IMR-90 (cell line): ENCODE results near the gene TM4SF20. TPM values are rescaled to one million over a fixed set of nuclear protein-coding genes. Genes with fewer than 3 reads are reported as not detected.

Experiments used
- ATAC-seq: fragments of 200-7000 bp; cut with Tn5 transposase; 2 replicates; pipeline ENCODE4 v1.9.1; 2020; ENCODE audit warnings: low read depth, mild to moderate bottlenecking, moderate library complexity
- BruUV-seq: library from RNA; stranded (reverse); fragments of 400-500 nt; replicated peaks from 2 replicates; lab custom pipeline; 2021; lab: Mats Ljungman, UMichigan
- CTCF ChIA-PET: fragments of 300-600 bp; formaldehyde crosslinking; extraction: SDS; loops from one replicate; lab custom pipeline; 2021; ENCODE audit warnings: antibody characterized with exemption; lab: Yijun Ruan, JAX
- POLR2A ChIA-PET: fragments of 300-600 bp; sonication (Branson Sonifier 250); formaldehyde crosslinking; loops from one replicate; lab custom pipeline; 2022; ENCODE audit warnings: antibody characterized with exemption; ENCODE audit not compliant: unreplicated experiment; lab: Charles Lee
- DNase-seq: peaks from one replicate; pipeline ENCODE4 v3.0.0; 2013
- H2AFZ ChIP-seq: replicated peaks from 2 replicates; pipeline ENCODE3; 2013; ENCODE audit warnings: low read length, mild to moderate bottlenecking; ENCODE audit not compliant: poor library complexity
- H2AK5ac ChIP-seq: 2 replicates; pipeline ENCODE4 v1.6.1; 2013; ENCODE audit warnings: low read depth, low read length, inconsistent platforms
- H2AK9ac ChIP-seq: replicated peaks from 2 replicates; pipeline ENCODE3; 2013; ENCODE audit warnings: mild to moderate bottlenecking, low read depth, low read length, moderate library complexity; ENCODE audit not compliant: poor library complexity
- H2BK120ac ChIP-seq: 2 replicates; pipeline ENCODE4 v1.6.1; 2013; ENCODE audit warnings: low read depth, low read length, inconsistent platforms
- H2BK15ac ChIP-seq: 3 replicates; pipeline ENCODE4 v1.6.1; 2013; ENCODE audit warnings: low read depth, low read length, inconsistent platforms
- H2BK20ac ChIP-seq: 2 replicates; pipeline ENCODE4 v1.6.1; 2013; ENCODE audit warnings: low read depth, mild to moderate bottlenecking, inconsistent platforms, low read length, moderate library complexity
- H2BK5ac ChIP-seq: 2 replicates; pipeline ENCODE4 v1.6.1; 2013; ENCODE audit warnings: mild to moderate bottlenecking, low read depth, low read length, inconsistent platforms; ENCODE audit not compliant: poor library complexity, severe bottlenecking
- H3K14ac ChIP-seq: replicated peaks from 2 replicates; pipeline ENCODE4 v1.6.1; 2013; ENCODE audit warnings: low read depth, low read length, inconsistent platforms
- H3K18ac ChIP-seq: 2 replicates; pipeline ENCODE4 v1.6.1; 2013; ENCODE audit warnings: low read depth, low read length, control low read depth
- H3K23ac ChIP-seq: 2 replicates; pipeline ENCODE4 v1.6.1; 2013; ENCODE audit warnings: low read depth, low read length, inconsistent platforms
- H3K27ac ChIP-seq: 2 replicates; pipeline ENCODE4 v1.5.1; 2013; ENCODE audit warnings: mild to moderate bottlenecking, control low read depth, low read length; ENCODE audit not compliant: insufficient read depth
- H3K27me3 ChIP-seq: 2 replicates; pipeline ENCODE4 v1.6.1; 2013; ENCODE audit warnings: low read length; ENCODE audit not compliant: control insufficient read depth, insufficient read depth
- H3K36me3 ChIP-seq: 2 replicates; pipeline ENCODE4 v1.6.1; 2013; ENCODE audit warnings: low read length, mixed read lengths; ENCODE audit not compliant: control insufficient read depth, insufficient read depth
- H3K4ac ChIP-seq: 2 replicates; pipeline ENCODE4 v1.6.1; 2013; ENCODE audit warnings: low read depth, low read length, inconsistent platforms
- H3K4me1 ChIP-seq: 2 replicates; pipeline ENCODE4 v1.6.1; 2013; ENCODE audit warnings: low read length, mixed read lengths; ENCODE audit not compliant: control insufficient read depth, insufficient read depth
- H3K4me2 ChIP-seq: 2 replicates; pipeline ENCODE4 v1.6.1; 2013; ENCODE audit warnings: low read depth, mild to moderate bottlenecking, control low read depth, low read length, moderate library complexity
- H3K4me3 ChIP-seq: 2 replicates; pipeline ENCODE4 v1.5.1; 2013; ENCODE audit warnings: low read depth, mild to moderate bottlenecking, control low read depth, low read length, moderate library complexity; ENCODE audit not compliant: insufficient read depth
- H3K56ac ChIP-seq: 2 replicates; pipeline ENCODE4 v1.6.1; 2013; ENCODE audit warnings: low read length, inconsistent platforms; ENCODE audit not compliant: insufficient read depth; ENCODE audit errors: extremely low read depth
- H3K79me1 ChIP-seq, 2 experiments: 2 replicates each; pipeline ENCODE4 v1.6.1; 2013; ENCODE audit warnings: low read length in 2 of 2, inconsistent platforms in 1 of 2, low read depth in 1 of 2
- H3K9ac ChIP-seq: 2 replicates; pipeline ENCODE4 v1.6.1; 2013; ENCODE audit warnings: low read depth, low read length, control low read depth
- H3K9me1 ChIP-seq: 2 replicates; pipeline ENCODE4 v1.6.1; 2013; ENCODE audit warnings: low read length, inconsistent platforms; ENCODE audit not compliant: insufficient read depth
- H3K9me3 ChIP-seq: 2 replicates; pipeline ENCODE4 v1.6.1; 2013; ENCODE audit warnings: low read length; ENCODE audit not compliant: control insufficient read depth, insufficient read depth
- H4K20me1 ChIP-seq: 2 replicates; pipeline ENCODE4 v1.6.1; 2013; ENCODE audit warnings: low read length, inconsistent platforms; ENCODE audit not compliant: insufficient read depth
- H4K5ac ChIP-seq: 2 replicates; pipeline ENCODE4 v1.6.1; 2013; ENCODE audit warnings: mild to moderate bottlenecking, low read depth, low read length, control low read depth
- H4K8ac ChIP-seq, 2 experiments: 2 replicates each; pipeline ENCODE4 v1.6.1; 2013; ENCODE audit warnings: low read depth in 2 of 2, low read length in 2 of 2, control low read depth in 1 of 2, inconsistent platforms in 1 of 2
- H4K91ac ChIP-seq: 2 replicates; pipeline ENCODE4 v1.6.1; 2013; ENCODE audit warnings: low read depth, low read length, inconsistent platforms; ENCODE audit not compliant: insufficient read depth
- BHLHE40 ChIP-seq: fragments of 150-350 bp; IDR thresholded peaks from 2 replicates; pipeline ENCODE4 v1.6.1; 2016; ENCODE audit warnings: mild to moderate bottlenecking, low read depth, low read length
- CEBPB ChIP-seq: IDR thresholded peaks from 2 replicates; pipeline ENCODE4 v1.6.1; 2012; ENCODE audit warnings: low read depth, low read length, improper control_type of control experiment
- CHD1 ChIP-seq: IDR thresholded peaks from 2 replicates; pipeline ENCODE4 v1.6.1; 2012; ENCODE audit warnings: low read depth, low read length, improper control_type of control experiment
- CTCF ChIP-seq: conservative IDR thresholded peaks from 2 replicates; pipeline ENCODE4 v1.5.1; 2012; ENCODE audit warnings: mild to moderate bottlenecking, low read depth, low read length, improper control_type of control experiment
- ELK1 ChIP-seq: fragments of 150-350 bp; IDR thresholded peaks from 2 replicates; pipeline ENCODE4 v1.6.1; 2016; ENCODE audit warnings: low read depth, mild to moderate bottlenecking, low read length, moderate library complexity, borderline replicate concordance
- FOS ChIP-seq: fragments of 150-350 bp; IDR thresholded peaks from 2 replicates; pipeline ENCODE4 v1.6.1; 2016; ENCODE audit warnings: low read depth, low read length
- MAFK ChIP-seq: IDR thresholded peaks from 2 replicates; pipeline ENCODE4 v1.6.1; 2012; ENCODE audit warnings: low read depth, low read length, improper control_type of control experiment
- MAZ ChIP-seq: IDR thresholded peaks from 2 replicates; pipeline ENCODE4 v1.6.1; 2012; ENCODE audit warnings: low read depth, mild to moderate bottlenecking, low read length, improper control_type of control experiment, moderate library complexity, borderline replicate concordance
- MXI1 ChIP-seq: IDR thresholded peaks from 2 replicates; pipeline ENCODE4 v1.6.1; 2012; ENCODE audit warnings: low read depth, mild to moderate bottlenecking, low read length, moderate library complexity, borderline replicate concordance
- NFE2L2 ChIP-seq: fragments of 150-350 bp; IDR thresholded peaks from 2 replicates; pipeline ENCODE4 v1.6.1; 2016; ENCODE audit warnings: low read depth, mild to moderate bottlenecking, low read length
- POLR2A ChIP-seq: IDR thresholded peaks from 2 replicates; pipeline ENCODE4 v1.6.1; 2012; ENCODE audit warnings: mild to moderate bottlenecking, low read depth, low read length
- RAD21 ChIP-seq: IDR thresholded peaks from 2 replicates; pipeline ENCODE4 v1.6.1; 2012; ENCODE audit warnings: low read length, improper control_type of control experiment
- RCOR1 ChIP-seq: IDR thresholded peaks from 2 replicates; pipeline ENCODE4 v1.6.1; 2012; ENCODE audit warnings: mild to moderate bottlenecking, low read length, improper control_type of control experiment; ENCODE audit not compliant: insufficient replicate concordance
- RFX5 ChIP-seq: IDR thresholded peaks from 2 replicates; pipeline ENCODE4 v1.8.0; 2012; ENCODE audit warnings: low read depth, mild to moderate bottlenecking, low read length, moderate library complexity
- SMC3 ChIP-seq: fragments of 150-350 bp; IDR thresholded peaks from 2 replicates; pipeline ENCODE4 v1.6.1; 2016; ENCODE audit warnings: low read depth, mild to moderate bottlenecking, antibody characterized with exemption, low read length, moderate library complexity
- USF2 ChIP-seq: fragments of 150-350 bp; IDR thresholded peaks from 2 replicates; pipeline ENCODE4 v1.6.1; 2017; ENCODE audit warnings: mild to moderate bottlenecking, antibody characterized with exemption, low read length, low read depth
- WGBS, 2 experiments: methylation state at CpG; one replicate each; pipeline versions ENCODE4 v1.1.5 to v1.1.7; 2013; ENCODE audit warnings: missing lambda C conversion rate in 2 of 2; ENCODE audit not compliant: insufficient read length in 1 of 2; ENCODE audit errors: extremely low coverage in 2 of 2; 5-methylcytosine and 5-hydroxymethylcytosine counted together
- dilution Hi-C: fragments of 300-500 bp; cut with HindIII; formaldehyde crosslinking; loops from one replicate; pipeline ENCODE4 v1.14.3; 2018; ENCODE audit warnings: low sequenced_read_pairs; ENCODE audit not compliant: unreplicated experiment
- in situ Hi-C: fragments of 300-500 bp; cut with MboI; formaldehyde crosslinking; loops from 3 replicates; pipeline ENCODE4 v1.14.3; 2019; ENCODE audit warnings: low sequenced_read_pairs, inconsistent platforms, mixed read lengths
- intact Hi-C: fragments of 100-400 bp; cut with micrococcal nuclease; formaldehyde crosslinking; loops from 2 replicates; pipeline ENCODE4 v1.10.0; 2022
- polyA plus RNA-seq, 3 experiments: library from polyadenylated mRNA; depleted of rRNA; stranded (reverse); fragments of >200 nt; gene quantifications; 2 replicates each; pipeline ENCODE4 v1.2.3, GENCODE V29; 2012; ENCODE audit warnings: low replicate concordance in 1 of 3
- total RNA-seq: library from RNA; depleted of rRNA; stranded (reverse); fragments of >200 nt; gene quantifications from 2 replicates; pipeline ENCODE4 v1.2.3, GENCODE V29; 2012

Gene TM4SF20
- total and polyA plus RNA-seq, 2 of the 4 experiments (the other 2 are of a cell fraction), result under 0.01 to 0.03 TPM

GRCh38 chr2:227322530-227323205, 56.4 kb downstream of the TM4SF20 start:
- no peak overlapping the region for H4K91ac ChIP-seq

More at GRCh38 chr2:227322530-227323205, 56.4 kb downstream of the TM4SF20 start:
- BruUV-seq, result no TSS peak
- Histone ChIP-seq H3K9me1 (no peaks in the 10 kb centered on the region), H3K18ac (no peak overlapping the region), H3K4me2 (no peak overlapping the region), H4K20me1 (no peaks in the 10 kb centered on the region), H2BK20ac (no peak overlapping the region), H3K4ac (no peak overlapping the region), H3K36me3 (no peaks in the 10 kb centered on the region), H3K4me1 (0 out of 2 replicates have a peak, but pooled peaks cover 2% of the 10 kb centered on the region), H3K79me1 (peaks cover 11 to 22% of the 10 kb centered on the region in 2 experiments), H3K27ac (no peak overlapping the region), H3K9me3 (no peaks in the 10 kb centered on the region), H2BK5ac (no peak overlapping the region), H3K56ac (no peak overlapping the region), H2AFZ (no peak overlapping the region), H4K5ac (no peak overlapping the region), H2AK5ac (no peak overlapping the region), H2BK120ac (no peak overlapping the region), H3K23ac (no peak overlapping the region), H3K14ac (no peak overlapping the region), H2BK15ac (no peak overlapping the region), H4K8ac (no peak overlapping the region), H3K27me3 (no peaks in the 10 kb centered on the region), H2AK9ac (no peak overlapping the region), H3K4me3 (no peak overlapping the region), H3K9ac (no peak overlapping the region)
- no peak for DNase-seq
- ChIA-PET POLR2A (no interaction called here), CTCF (no interaction called here)
- no peak for TF ChIP-seq FOS
- no peak for TF ChIP-seq RAD21
- TF ChIP-seq ELK1, result no peak
- TF ChIP-seq USF2, result no peak
- TF ChIP-seq CEBPB, result no peak
- no peak for TF ChIP-seq MAFK
- no peak for TF ChIP-seq POLR2A
- TF ChIP-seq RCOR1, result no peak
- TF ChIP-seq RFX5, result no peak
- no peak for TF ChIP-seq MXI1
- TF ChIP-seq CHD1, result no peak
- no peak for TF ChIP-seq MAZ
- no peak for TF ChIP-seq SMC3
- no peak for TF ChIP-seq NFE2L2
- TF ChIP-seq BHLHE40, result no peak
- no peak for TF ChIP-seq CTCF
- ATAC-seq, result no peak
- dilution Hi-C loops, result no loop called here
- in situ Hi-C loops, result no loop called here
- WGBS, 2 experiments, result no CpG with 5 or more reads among the region's 5 CpGs
- intact Hi-C loops, result loop anchor here (10.0 kb wide), 1 partner anchor 198 kb away; no protein-coding TSS in a partner anchor
